Measurements from ENCODE around the gene MCM10. TPM values are rescaled to one million over a fixed set of nuclear protein-coding genes. Genes with fewer than 3 reads are reported as not detected.

The MCM10 gene
- total and polyA plus RNA-seq, 9 of the 15 experiments (the other 6 are each of a cell fraction or from before 2014, with no cell fraction given), result 10.4 to 68.1 (median 48.0) TPM

DNA sequence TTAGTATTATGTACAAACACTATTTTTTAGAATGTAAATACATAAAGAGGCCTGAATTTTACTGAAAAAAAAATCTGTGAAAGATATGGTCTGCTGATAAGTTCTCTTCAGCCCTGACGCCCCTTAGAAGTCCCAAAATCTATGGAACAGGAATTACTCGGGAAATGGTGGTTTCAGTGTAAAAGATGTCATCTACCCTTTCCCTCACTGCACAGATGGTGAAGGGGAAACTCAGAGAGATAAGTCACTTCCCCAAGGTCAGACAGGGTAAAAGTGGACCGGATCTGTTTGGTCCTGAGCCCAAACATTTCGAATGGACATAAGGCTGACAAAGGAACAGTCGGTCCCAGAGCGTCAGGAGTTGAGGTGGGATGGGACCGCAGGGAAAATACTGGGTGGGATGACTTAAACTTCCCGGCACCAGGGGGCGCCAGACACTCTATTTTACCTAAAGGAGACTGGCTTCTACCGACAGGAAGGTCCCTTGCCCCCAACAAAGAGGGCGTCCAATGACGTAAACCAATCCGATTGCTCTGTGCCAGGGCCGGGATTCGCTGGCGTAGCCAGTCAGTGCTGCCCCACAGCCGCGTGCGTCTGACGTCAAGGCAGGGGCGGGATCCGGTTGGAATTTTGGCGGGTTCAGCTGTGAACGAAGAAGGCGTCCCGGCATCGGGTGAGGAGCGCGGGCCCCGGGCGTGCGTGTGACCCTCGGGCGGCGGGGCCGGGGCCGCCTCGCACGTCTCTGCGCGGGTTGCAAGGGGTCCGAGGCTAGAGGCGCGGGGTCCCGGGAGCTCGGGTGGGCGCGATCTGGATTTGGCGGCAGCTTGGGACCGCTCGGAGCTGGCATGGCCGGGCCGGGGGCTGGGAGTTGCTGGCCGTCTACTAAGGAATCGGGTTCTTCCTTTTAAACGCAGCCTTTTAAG lies at the start of gene MCM10 (continued):
- TF ChIP-seq, protein P1, sequence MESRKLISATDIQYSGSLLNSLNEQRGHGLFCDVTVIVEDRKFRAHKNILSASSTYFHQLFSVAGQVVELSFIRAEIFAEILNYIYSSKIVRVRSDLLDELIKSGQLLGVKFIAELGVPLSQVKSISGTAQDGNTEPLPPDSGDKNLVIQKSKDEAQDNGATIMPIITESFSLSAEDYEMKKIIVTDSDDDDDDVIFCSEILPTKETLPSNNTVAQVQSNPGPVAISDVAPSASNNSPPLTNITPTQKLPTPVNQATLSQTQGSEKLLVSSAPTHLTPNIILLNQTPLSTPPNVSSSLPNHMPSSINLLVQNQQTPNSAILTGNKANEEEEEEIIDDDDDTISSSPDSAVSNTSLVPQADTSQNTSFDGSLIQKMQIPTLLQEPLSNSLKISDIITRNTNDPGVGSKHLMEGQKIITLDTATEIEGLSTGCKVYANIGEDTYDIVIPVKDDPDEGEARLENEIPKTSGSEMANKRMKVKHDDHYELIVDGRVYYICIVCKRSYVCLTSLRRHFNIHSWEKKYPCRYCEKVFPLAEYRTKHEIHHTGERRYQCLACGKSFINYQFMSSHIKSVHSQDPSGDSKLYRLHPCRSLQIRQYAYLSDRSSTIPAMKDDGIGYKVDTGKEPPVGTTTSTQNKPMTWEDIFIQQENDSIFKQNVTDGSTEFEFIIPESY (CRISPR knock-in tag; IDR thresholded peaks at IDR 0.05), result 0 out of 2 replicates have a peak, but pooled peaks have one; percentile 48
- TF ChIP-seq JUND (IDR thresholded peaks at IDR 0.05; ENCODE audit: borderline replicate concordance, low read depth, low read length), result peak; percentile 71
- peak; percentile 75; the same call in 2 of the 3 replicates for TF ChIP-seq JUND (tag; IDR thresholded peaks at IDR 0.05; ENCODE audit: borderline replicate concordance, low read depth, low read length)
- peak; percentile 65 for TF ChIP-seq ATF1 (CRISPR knock-in tag; IDR thresholded peaks at IDR 0.05)
- TF ChIP-seq ATF1 (tag; IDR thresholded peaks at IDR 0.05), result peak; percentile 99
- TF ChIP-seq, protein P2, sequence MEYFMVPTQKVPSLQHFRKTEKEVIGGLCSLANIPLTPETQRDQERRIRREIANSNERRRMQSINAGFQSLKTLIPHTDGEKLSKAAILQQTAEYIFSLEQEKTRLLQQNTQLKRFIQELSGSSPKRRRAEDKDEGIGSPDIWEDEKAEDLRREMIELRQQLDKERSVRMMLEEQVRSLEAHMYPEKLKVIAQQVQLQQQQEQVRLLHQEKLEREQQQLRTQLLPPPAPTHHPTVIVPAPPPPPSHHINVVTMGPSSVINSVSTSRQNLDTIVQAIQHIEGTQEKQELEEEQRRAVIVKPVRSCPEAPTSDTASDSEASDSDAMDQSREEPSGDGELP (CRISPR knock-in tag; IDR thresholded peaks at IDR 0.05; ENCODE audit: borderline replicate concordance), result peak; percentile 94
- TF ChIP-seq MBD2 (IDR thresholded peaks at IDR 0.05; ENCODE audit: borderline replicate concordance, low read depth), result peak; percentile 94
- peak in 1 of 2 experiments; percentile 64; a peak in 2 of 4 replicates for TF ChIP-seq MAZ (CRISPR knock-in tag; conservative IDR thresholded peaks at IDR 0.05 in 1 of 2, IDR thresholded peaks at IDR 0.05 in 1 of 2)
- peak; percentile 92 for TF ChIP-seq RBFOX2 (IDR thresholded peaks at IDR 0.05; ENCODE audit: low read depth, low read length)
- TF ChIP-seq HMGN3 (IDR thresholded peaks at IDR 0.05; ENCODE audit: borderline replicate concordance, extremely low read depth, insufficient read length, low read depth, low read length), result peak; percentile 56
- TF ChIP-seq, protein P3, sequence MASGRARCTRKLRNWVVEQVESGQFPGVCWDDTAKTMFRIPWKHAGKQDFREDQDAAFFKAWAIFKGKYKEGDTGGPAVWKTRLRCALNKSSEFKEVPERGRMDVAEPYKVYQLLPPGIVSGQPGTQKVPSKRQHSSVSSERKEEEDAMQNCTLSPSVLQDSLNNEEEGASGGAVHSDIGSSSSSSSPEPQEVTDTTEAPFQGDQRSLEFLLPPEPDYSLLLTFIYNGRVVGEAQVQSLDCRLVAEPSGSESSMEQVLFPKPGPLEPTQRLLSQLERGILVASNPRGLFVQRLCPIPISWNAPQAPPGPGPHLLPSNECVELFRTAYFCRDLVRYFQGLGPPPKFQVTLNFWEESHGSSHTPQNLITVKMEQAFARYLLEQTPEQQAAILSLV (tag; IDR thresholded peaks at IDR 0.05), result no peak
- peak; percentile 88 for TF ChIP-seq HCFC1 (IDR thresholded peaks at IDR 0.05; ENCODE audit: low read depth, low read length)
- TF ChIP-seq, protein P4, sequence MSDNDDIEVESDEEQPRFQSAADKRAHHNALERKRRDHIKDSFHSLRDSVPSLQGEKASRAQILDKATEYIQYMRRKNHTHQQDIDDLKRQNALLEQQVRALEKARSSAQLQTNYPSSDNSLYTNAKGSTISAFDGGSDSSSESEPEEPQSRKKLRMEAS (CRISPR knock-in tag; IDR thresholded peaks at IDR 0.05), result peak; percentile 92
- TF ChIP-seq FOXK2 (conservative IDR thresholded peaks at IDR 0.05 in 1 of 2, IDR thresholded peaks at IDR 0.05 in 1 of 2; ENCODE audit: low read depth in 2 of 2), result 0 out of 4 replicates have a peak, but pooled peaks of 1 of the 2 experiments have one; percentile 28
- TF ChIP-seq CSDE1 (IDR thresholded peaks at IDR 0.05), result peak in 1 of 2 experiments; percentile 57; a peak in 1 of 4 replicates
- no peak for TF ChIP-seq POLR2B (IDR thresholded peaks at IDR 0.05; ENCODE audit: low read depth, partially characterized antibody)
- peak; percentile 89 for TF ChIP-seq NFYB (IDR thresholded peaks at IDR 0.05; ENCODE audit: extremely low read depth, insufficient read length)
- no peak for TF ChIP-seq CBX1 (IDR thresholded peaks at IDR 0.05; ENCODE audit: low read depth)
- peak; percentile 47 for TF ChIP-seq SP2 (IDR thresholded peaks at IDR 0.05; ENCODE audit: extremely low read depth, low read depth, low read length, poor library complexity, severe bottlenecking)
- TF ChIP-seq, protein P5, sequence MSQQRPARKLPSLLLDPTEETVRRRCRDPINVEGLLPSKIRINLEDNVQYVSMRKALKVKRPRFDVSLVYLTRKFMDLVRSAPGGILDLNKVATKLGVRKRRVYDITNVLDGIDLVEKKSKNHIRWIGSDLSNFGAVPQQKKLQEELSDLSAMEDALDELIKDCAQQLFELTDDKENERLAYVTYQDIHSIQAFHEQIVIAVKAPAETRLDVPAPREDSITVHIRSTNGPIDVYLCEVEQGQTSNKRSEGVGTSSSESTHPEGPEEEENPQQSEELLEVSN (IDR thresholded peaks at IDR 0.05; ENCODE audit: borderline replicate concordance in 1 of 2, extremely low read depth in 1 of 2, insufficient read depth in 1 of 2, insufficient read length in 1 of 2, low read depth in 1 of 2, low read length in 1 of 2, poor library complexity in 1 of 2, severe bottlenecking in 1 of 2), result peak; percentile 95 to 97

Data from K562 (cell line).